Midbrain (tissue), 1 donor: ENCODE measurements around the gene KIF26B.

Source experiments
- DNase-seq: peaks from one replicate; lab custom pipeline; 2025; lab: John Stamatoyannopoulos, UW

KIF26B gene

GRCh38 chr1:245420926-245421325, 266.1 kb downstream of the KIF26B start:
- DNase-seq, result no peak

- no peak for DNase-seq
Measured at GRCh38 chr1:245428681-245429080, 273.9 kb downstream of the KIF26B start.

GRCh38 chr1:245431706-245432105, 276.9 kb downstream of the KIF26B start:
- DNase-seq, result no peak

GRCh38 chr1:245432228-245432875, 277.6 kb downstream of the KIF26B start:
- DNase-seq, result no peak

- no peak for DNase-seq
Measured at GRCh38 chr1:245433561-245433960, 278.8 kb downstream of the KIF26B start.

GRCh38 chr1:245434280-245434679, 279.5 kb downstream of the KIF26B start:
- no peak for DNase-seq

GRCh38 chr1:245436407-245436806, 281.6 kb downstream of the KIF26B start:
- DNase-seq, result no peak

GRCh38 chr1:245437369-245438062, 282.7 kb downstream of the KIF26B start:
- DNase-seq, result no peak

- no peak for DNase-seq
Measured at GRCh38 chr1:245440922-245441321, 286.1 kb downstream of the KIF26B start.

GRCh38 chr1:245441689-245442088, 286.9 kb downstream of the KIF26B start:
- no peak for DNase-seq

- no peak for DNase-seq
Measured at GRCh38 chr1:245444147-245444828, 289.5 kb downstream of the KIF26B start.

- DNase-seq, result no peak
Measured at GRCh38 chr1:245444945-245445344, 290.2 kb downstream of the KIF26B start.

- no peak for DNase-seq
Measured at GRCh38 chr1:245448531-245448930, 293.7 kb downstream of the KIF26B start.

- no peak for DNase-seq
Measured at GRCh38 chr1:245448975-245449431, 294.2 kb downstream of the KIF26B start.

- no peak for DNase-seq
Measured at GRCh38 chr1:245453541-245453940, 298.8 kb downstream of the KIF26B start.

- no peak for DNase-seq
Measured at GRCh38 chr1:245454051-245454450, 299.3 kb downstream of the KIF26B start.

- DNase-seq, result no peak
Measured at GRCh38 chr1:245457562-245457961, 302.8 kb downstream of the KIF26B start.

- no peak for DNase-seq
Measured at GRCh38 chr1:245458234-245458633, 303.4 kb downstream of the KIF26B start.

- peak; percentile 17 for DNase-seq
Measured at GRCh38 chr1:245458761-245459174, 304.0 kb downstream of the KIF26B start.

- DNase-seq, result no peak
Measured at GRCh38 chr1:245459621-245460020, 304.8 kb downstream of the KIF26B start.

- no peak for DNase-seq
Measured at GRCh38 chr1:245461681-245462080, 306.9 kb downstream of the KIF26B start.

GRCh38 chr1:245462161-245462560, 307.4 kb downstream of the KIF26B start:
- no peak for DNase-seq
